Neural progenitor cell (in vitro differentiated cells): ENCODE results near the gene HTRA2. TPM values are rescaled to one million over a fixed set of nuclear protein-coding genes. Genes with fewer than 3 reads are reported as not detected.
"Not testable (repeated sequence)": the region's sequence is repeated elsewhere in the genome, so short reads cannot be mapped to it uniquely, and the experiment has no call there.

ENCODE experiments used
- DNase-seq: peaks from one replicate; pipeline ENCODE4 v3.0.0-alpha.2; 2016; ENCODE audit warnings: low spot score
- H2AFZ ChIP-seq: fragments of 200-600 bp; sonication (generic); replicated peaks from 2 replicates; pipeline ENCODE4 v1.6.1; 2016; ENCODE audit warnings: antibody characterized with exemption
- H3F3A ChIP-seq: fragments of 200-600 bp; sonication (generic); 2 replicates; pipeline ENCODE4 v1.6.1; 2016; ENCODE audit warnings: antibody characterized with exemption, low read depth
- H3K27ac ChIP-seq: fragments of 200-600 bp; sonication (generic); 2 replicates; pipeline ENCODE4 v1.5.1; 2016; ENCODE audit warnings: mild to moderate bottlenecking
- H3K27me3 ChIP-seq: fragments of 200-600 bp; sonication (generic); 2 replicates; pipeline ENCODE4 v1.6.1; 2016; ENCODE audit warnings: mild to moderate bottlenecking, moderate library complexity
- H3K36me3 ChIP-seq: fragments of 200-600 bp; sonication (generic); 2 replicates; pipeline ENCODE4 v1.5.1; 2016
- H3K4me1 ChIP-seq: fragments of 200-600 bp; sonication (generic); 2 replicates; pipeline ENCODE4 v1.6.1; 2016; ENCODE audit warnings: mixed run types
- H3K4me2 ChIP-seq: fragments of 200-600 bp; sonication (generic); 2 replicates; pipeline ENCODE4 v1.6.1; 2016
- H3K4me3 ChIP-seq: fragments of 200-600 bp; sonication (generic); 2 replicates; pipeline ENCODE4 v1.5.1; 2016
- H3K79me2 ChIP-seq: fragments of 200-600 bp; sonication (generic); 2 replicates; pipeline ENCODE4 v1.6.1; 2016; ENCODE audit warnings: low read depth
- H3K9ac ChIP-seq: fragments of 200-600 bp; sonication (generic); 2 replicates; pipeline ENCODE4 v1.6.1; 2016
- H3K9me3 ChIP-seq: fragments of 200-600 bp; sonication (generic); 2 replicates; pipeline ENCODE4 v1.5.1; 2016; ENCODE audit warnings: low read depth
- H4K20me1 ChIP-seq: fragments of 200-600 bp; sonication (generic); 2 replicates; pipeline ENCODE4 v1.6.1; 2016; ENCODE audit warnings: low read depth
- H3K27ac Mint-ChIP-seq: 3 replicates; pipeline ENCODE4 v1.8.0; 2021; ENCODE audit warnings: mixed read lengths
- H3K27me3 Mint-ChIP-seq: 2 replicates; pipeline ENCODE4 v1.8.0; 2022; ENCODE audit warnings: low read depth, mild to moderate bottlenecking, inconsistent platforms, moderate library complexity, mixed read lengths; ENCODE audit not compliant: insufficient read depth
- H3K36me3 Mint-ChIP-seq: 3 replicates; pipeline ENCODE4 v1.8.0; 2021; ENCODE audit warnings: mixed read lengths
- H3K4me1 Mint-ChIP-seq: 3 replicates; pipeline ENCODE4 v1.8.0; 2021; ENCODE audit warnings: mixed read lengths
- H3K4me3 Mint-ChIP-seq: 3 replicates; pipeline ENCODE4 v1.8.0; 2021; ENCODE audit warnings: mild to moderate bottlenecking, moderate library complexity, mixed read lengths
- H3K9me3 Mint-ChIP-seq: 3 replicates; pipeline ENCODE4 v1.8.0; 2020; ENCODE audit warnings: mixed read lengths
- EZH2 ChIP-seq: fragments of 200-600 bp; sonication (generic); IDR thresholded peaks from 2 replicates; pipeline ENCODE4 v1.6.1; 2017; ENCODE audit warnings: antibody characterized with exemption, mild to moderate bottlenecking, moderate library complexity
- EZH2phosphoT487 ChIP-seq: fragments of 200-600 bp; sonication (generic); IDR thresholded peaks from 2 replicates; pipeline ENCODE4 v1.6.1; 2017; ENCODE audit warnings: antibody characterized with exemption
- total RNA-seq: library from RNA; depleted of rRNA; stranded (reverse); fragments of >200 nt; gene quantifications from 2 replicates; pipeline ENCODE4 v1.2.3, GENCODE V29; 2015; ENCODE audit warnings: low replicate concordance
- TF ChIP-seq, protein P1 (sequence below): fragments of 200-600 bp; sonication (generic); IDR thresholded peaks from 2 replicates; pipeline ENCODE4 v1.5.1; 2017; ENCODE audit warnings: antibody characterized with exemption, mild to moderate bottlenecking

The HTRA2 gene
- total RNA-seq, 1 donor from 2014 or later: 18.5 TPM

DNA sequence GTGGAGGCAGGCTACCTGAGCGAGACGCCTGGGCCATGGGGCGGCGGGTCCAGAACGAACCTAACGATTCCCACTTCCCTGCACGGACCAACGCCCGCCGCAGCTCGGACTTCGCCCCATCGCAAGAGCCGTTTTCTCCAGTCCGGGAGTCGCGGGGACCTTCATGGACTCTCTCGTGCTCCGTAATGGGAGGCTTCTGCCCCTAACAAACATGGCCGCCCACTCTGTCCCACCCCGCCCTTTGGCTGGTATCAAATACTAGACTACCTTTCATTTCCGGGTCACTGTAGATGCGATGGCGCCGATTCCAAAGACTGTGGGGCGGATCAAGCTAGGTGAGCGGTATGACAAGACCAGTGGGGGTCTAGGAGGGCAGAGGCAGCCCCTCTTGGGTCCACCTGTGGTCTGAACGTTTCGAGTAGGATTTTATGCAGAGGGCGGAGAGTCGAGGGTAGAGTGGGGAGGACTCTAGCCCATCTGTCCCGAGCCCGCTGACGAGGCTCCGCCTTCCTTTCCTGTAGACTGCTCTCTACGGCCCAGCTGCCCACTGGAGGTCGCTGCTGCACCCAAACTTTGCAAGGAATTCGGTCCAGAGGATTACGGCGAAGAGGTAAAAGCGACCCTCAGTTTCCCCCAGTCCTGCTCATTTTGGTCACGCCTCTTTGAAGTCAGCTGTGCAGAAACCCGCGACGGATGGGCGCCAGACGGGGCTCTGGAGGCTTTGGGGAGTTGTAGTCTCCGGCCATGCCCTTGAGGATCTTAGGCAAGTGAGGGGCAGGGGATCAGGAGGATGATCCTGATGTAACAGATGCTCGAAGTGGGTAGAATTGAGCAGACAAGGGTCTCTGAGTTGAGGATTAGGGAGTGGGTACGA is 46.7 kb upstream of the HTRA2 start, which contains the start of the genes CCDC142 and TTC31:
Gene CCDC142 (minus strand): TSS at position 198 of the 874 bp plus-strand sequence. CDS start 161 bp downstream, at position 37.
Gene TTC31 (plus strand): TSS at position 281 of the 874 bp plus-strand sequence. CDS start 15 bp downstream, at position 296.
- Histone ChIP-seq H3K27me3 (no peaks in the 10 kb centered on the region), H3K79me2 (peaks cover 33% of the 10 kb centered on the region), H3K4me2 (peak within 1 kb of the TSS; percentile 97), H2AFZ (peak within 1 kb of the TSS; percentile 87), H3K9ac (peak within 1 kb of the TSS; percentile 60), H3K4me3 (peak within 1 kb of the TSS; percentile 81), H4K20me1 (peaks cover 22% of the 10 kb centered on the region), H3K4me1 (peaks cover 8% of the 10 kb centered on the region), H3K9me3 (no peaks in the 10 kb centered on the region), H3K36me3 (no peaks in the 10 kb centered on the region), H3F3A (no peaks in the 10 kb centered on the region), H3K27ac (no peak within 1 kb of the TSS)
- Mint-ChIP-seq H3K4me1 (peaks cover 21% of the 10 kb centered on the region), H3K27me3 (peaks cover 3% of the 10 kb centered on the region), H3K27ac (peak within 1 kb of the TSS; percentile 99), H3K4me3 (peak within 1 kb of the TSS; percentile 100), H3K9me3 (no peaks in the 10 kb centered on the region), H3K36me3 (peaks cover 10% of the 10 kb centered on the region)
- DNase-seq: peak; percentile 97
- TF ChIP-seq, protein P1, sequence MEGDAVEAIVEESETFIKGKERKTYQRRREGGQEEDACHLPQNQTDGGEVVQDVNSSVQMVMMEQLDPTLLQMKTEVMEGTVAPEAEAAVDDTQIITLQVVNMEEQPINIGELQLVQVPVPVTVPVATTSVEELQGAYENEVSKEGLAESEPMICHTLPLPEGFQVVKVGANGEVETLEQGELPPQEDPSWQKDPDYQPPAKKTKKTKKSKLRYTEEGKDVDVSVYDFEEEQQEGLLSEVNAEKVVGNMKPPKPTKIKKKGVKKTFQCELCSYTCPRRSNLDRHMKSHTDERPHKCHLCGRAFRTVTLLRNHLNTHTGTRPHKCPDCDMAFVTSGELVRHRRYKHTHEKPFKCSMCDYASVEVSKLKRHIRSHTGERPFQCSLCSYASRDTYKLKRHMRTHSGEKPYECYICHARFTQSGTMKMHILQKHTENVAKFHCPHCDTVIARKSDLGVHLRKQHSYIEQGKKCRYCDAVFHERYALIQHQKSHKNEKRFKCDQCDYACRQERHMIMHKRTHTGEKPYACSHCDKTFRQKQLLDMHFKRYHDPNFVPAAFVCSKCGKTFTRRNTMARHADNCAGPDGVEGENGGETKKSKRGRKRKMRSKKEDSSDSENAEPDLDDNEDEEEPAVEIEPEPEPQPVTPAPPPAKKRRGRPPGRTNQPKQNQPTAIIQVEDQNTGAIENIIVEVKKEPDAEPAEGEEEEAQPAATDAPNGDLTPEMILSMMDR: peak; percentile 93
- TF ChIP-seq EZH2phosphoT487: no peak

DNA sequence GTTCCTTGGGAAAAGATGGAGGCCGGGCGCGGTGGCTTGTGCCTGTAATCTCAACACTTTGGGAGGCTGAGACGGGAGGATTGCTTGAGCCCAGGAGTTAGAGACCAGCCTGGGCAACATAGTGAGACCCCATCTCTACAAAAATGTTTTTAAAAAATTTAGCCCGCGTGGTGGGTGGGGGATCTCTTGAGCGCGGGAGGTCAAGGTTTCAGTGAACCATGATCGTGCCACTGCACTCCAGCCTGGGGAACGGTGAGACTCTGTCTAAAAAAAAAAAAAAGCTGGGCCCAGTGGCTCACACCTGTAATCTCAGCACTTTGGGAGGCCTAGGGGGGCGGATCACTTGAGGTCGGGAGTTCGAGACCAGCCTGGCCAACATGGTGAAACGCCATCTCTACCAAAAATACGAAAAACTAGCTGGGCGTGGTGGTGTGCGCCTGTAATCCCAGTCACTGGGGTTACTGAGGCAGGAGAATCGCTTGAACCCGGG is 46.0 kb upstream of the HTRA2 start:
- Histone ChIP-seq H3K4me2 (peak overlapping the region; percentile 97), H4K20me1 (peaks cover 23% of the 10 kb centered on the region), H2AFZ (peak overlapping the region; percentile 84), H3K79me2 (peaks cover 33% of the 10 kb centered on the region), H3K4me3 (peak overlapping the region; percentile 81)
- H3K9me3 Mint-ChIP-seq, H3K27ac ChIP-seq, H3K9me3 ChIP-seq, DNase-seq, H3K9ac ChIP-seq, H3K27me3 ChIP-seq, H3K4me1 ChIP-seq, H3F3A ChIP-seq, H3K27me3 Mint-ChIP-seq, H3K36me3 ChIP-seq: not testable (repeated sequence)
- peak overlapping the region; percentile 27 for H3K27ac Mint-ChIP-seq
- H3K36me3 Mint-ChIP-seq: peaks cover 10% of the 10 kb centered on the region
- peaks cover 21% of the 10 kb centered on the region for H3K4me1 Mint-ChIP-seq
- peak overlapping the region; percentile 100 for H3K4me3 Mint-ChIP-seq

DNA sequence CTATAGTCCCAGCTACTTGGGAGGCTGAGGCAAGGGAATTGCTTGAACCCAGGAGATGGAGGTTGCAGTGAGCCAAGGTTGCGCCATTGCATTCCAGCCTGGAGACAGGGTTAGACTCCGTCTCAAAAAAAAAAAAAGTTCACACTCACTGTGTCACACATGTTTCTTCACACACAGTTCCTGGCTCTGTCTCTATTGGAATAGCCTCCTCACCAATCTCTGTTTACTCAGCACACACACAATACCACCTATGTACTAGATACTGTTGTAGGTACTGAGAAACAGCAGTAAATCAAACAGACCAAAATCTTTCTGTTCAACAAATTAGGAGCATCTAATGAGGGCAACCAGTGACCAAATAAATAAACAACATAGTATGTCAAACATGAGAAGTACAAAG is 43.6 kb upstream of the HTRA2 start:
- TF ChIP-seq EZH2phosphoT487: no peak
- Histone ChIP-seq H3K36me3 (no peaks in the 10 kb centered on the region), H3K9ac (no peak overlapping the region), H3K4me3 (no peak overlapping the region), H3K9me3 (no peaks in the 10 kb centered on the region), H3F3A (no peaks in the 10 kb centered on the region), H3K4me2 (no peak overlapping the region), H3K27me3 (no peaks in the 10 kb centered on the region), H4K20me1 (peaks cover 16% of the 10 kb centered on the region), H3K79me2 (peaks cover 21% of the 10 kb centered on the region), H3K4me1 (peaks cover 4% of the 10 kb centered on the region), H3K27ac (no peak overlapping the region), H2AFZ (no peak overlapping the region)
- DNase-seq: no peak
- Mint-ChIP-seq H3K36me3 (peaks cover 17% of the 10 kb centered on the region), H3K27me3 (no peaks in the 10 kb centered on the region), H3K27ac (no peak overlapping the region), H3K9me3 (no peaks in the 10 kb centered on the region), H3K4me3 (no peak overlapping the region), H3K4me1 (peaks cover 9% of the 10 kb centered on the region)

DNA sequence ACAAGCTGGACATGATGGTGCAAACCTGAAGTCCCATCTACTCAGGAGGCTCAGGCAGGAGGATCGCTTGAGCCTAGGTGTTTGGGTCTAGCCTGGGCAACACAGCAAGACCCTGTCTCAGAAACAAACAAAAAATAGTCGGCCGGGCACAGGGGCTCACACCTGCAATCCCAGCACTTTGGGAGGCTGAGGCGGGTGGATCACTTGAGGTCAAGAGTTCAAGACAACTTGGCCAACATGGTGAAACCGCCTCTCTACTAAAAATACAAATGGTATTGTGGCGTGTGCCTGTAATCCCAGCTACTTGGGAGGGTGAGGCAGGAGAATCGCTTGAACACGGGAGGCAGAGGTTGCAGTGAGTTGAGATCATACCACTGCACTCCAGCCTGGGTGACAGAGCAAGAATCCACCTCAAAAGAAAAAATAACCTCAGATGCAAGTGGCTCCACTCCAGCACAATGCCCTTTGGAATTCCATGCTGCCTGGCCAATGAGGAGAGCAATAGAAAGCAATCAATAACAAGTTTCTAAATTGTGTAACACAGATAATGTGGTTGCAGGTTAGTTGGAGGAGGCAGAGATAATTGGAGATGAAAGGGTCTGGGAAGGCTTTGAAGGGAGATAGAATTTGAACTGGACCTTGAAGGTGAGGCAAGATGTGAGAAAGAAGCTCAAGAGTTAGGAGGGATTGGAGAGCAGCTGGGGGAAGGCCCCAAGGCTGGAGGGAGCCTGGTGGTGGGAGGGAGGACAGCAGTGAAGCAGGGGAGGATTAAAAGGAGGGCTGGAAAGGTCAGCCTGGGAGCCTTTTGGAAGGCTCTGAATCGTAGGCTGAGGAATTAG is 40.9 kb upstream of the HTRA2 start:
- Histone ChIP-seq H3K4me2 (no peak overlapping the region), H3K27ac (no peak overlapping the region), H3K9ac (no peak overlapping the region), H3F3A (no peaks in the 10 kb centered on the region), H3K27me3 (no peaks in the 10 kb centered on the region), H3K79me2 (peaks cover 6% of the 10 kb centered on the region), H2AFZ (no peak overlapping the region), H3K4me1 (no peaks in the 10 kb centered on the region), H4K20me1 (peaks cover 4% of the 10 kb centered on the region), H3K36me3 (no peaks in the 10 kb centered on the region), H3K9me3 (no peaks in the 10 kb centered on the region), H3K4me3 (no peak overlapping the region)
- no peaks in the 10 kb centered on the region for H3K9me3 Mint-ChIP-seq
- H3K4me1 Mint-ChIP-seq: no peaks in the 10 kb centered on the region
- no peak for DNase-seq
- H3K4me3 Mint-ChIP-seq: no peak overlapping the region
- TF ChIP-seq, protein P1: no peak
- TF ChIP-seq EZH2: no peak
- TF ChIP-seq EZH2phosphoT487: no peak
- H3K27ac Mint-ChIP-seq: no peak overlapping the region
- H3K27me3 Mint-ChIP-seq: no peaks in the 10 kb centered on the region
- peaks cover 28% of the 10 kb centered on the region for H3K36me3 Mint-ChIP-seq
